GM21390 (cell line): ENCODE data around the gene GPR137.
A peak's percentile ranks its signal among the peaks of the same experiment; 100 is the strongest.
"Not testable (repeated sequence)": the region's sequence is repeated elsewhere in the genome, so short reads cannot be mapped to it uniquely, and the experiment has no call there.

Experiments used
- ATAC-seq: cut with Tn5 transposase; IDR thresholded peaks from one replicate; pipeline ENCODE4 v1.9.1; 2021; ENCODE audit not compliant: unreplicated experiment

The GPR137 gene

GRCh38 chr11:64317961-64318765 is 32.5 kb downstream of the GPR137 start, which contains the start of gene PRDX5:
Gene PRDX5, plus strand, starts transcription at chr11:64318121. Its CDS starts 95 bp downstream, at chr11:64318216.
- peak; percentile 65 for ATAC-seq

GRCh38 chr11:64318766-64319761 is 33.4 kb downstream of the GPR137 start:
- ATAC-seq: no peak

DNA sequence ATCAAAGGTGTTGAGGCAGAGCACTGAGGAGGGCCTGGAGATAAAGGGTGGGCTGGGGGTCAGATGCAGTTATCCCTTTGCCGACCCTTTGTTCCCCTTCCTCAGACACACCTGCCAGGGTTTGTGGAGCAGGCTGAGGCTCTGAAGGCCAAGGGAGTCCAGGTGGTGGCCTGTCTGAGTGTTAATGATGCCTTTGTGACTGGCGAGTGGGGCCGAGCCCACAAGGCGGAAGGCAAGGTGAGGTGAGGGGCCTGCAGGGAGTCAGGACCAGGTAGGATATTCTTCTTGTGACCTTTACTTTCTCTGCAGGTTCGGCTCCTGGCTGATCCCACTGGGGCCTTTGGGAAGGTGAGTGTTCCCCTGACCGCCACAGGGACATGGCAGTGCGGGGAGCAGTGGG is 34.9 kb downstream of the GPR137 start:
- ATAC-seq: no peak

- no peak for ATAC-seq
Observed at GRCh38 chr11:64321026-64321425, 35.4 kb downstream of the GPR137 start.

DNA sequence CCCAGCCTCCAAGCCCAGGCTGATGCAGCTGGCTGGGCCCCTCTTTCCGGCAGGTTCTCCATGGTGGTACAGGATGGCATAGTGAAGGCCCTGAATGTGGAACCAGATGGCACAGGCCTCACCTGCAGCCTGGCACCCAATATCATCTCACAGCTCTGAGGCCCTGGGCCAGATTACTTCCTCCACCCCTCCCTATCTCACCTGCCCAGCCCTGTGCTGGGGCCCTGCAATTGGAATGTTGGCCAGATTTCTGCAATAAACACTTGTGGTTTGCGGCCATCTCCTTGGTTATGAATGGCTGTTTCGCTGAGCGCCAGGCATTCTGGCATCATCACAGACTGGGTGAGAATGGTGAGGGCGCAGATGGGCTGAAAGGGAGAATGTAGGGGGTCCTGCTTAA is 35.9 kb downstream of the GPR137 start:
- no peak for ATAC-seq

DNA sequence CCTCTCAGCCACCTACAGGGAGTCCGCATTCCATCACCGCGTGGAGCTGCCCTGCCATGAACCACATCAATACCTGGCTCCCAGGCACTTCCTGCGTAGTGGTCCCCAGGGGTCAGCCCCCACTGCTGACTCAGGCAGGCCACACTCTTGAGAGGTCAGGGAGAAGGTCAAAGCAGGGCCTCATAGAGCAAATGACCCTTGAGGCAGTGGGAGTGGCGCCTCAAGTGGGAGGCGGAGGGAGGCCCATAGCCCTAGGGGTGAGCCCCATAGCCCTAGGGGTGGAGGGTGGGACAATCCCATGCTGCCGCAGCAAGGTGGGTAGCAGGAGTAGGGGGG is 37.2 kb downstream of the GPR137 start:
- ATAC-seq: no peak

DNA sequence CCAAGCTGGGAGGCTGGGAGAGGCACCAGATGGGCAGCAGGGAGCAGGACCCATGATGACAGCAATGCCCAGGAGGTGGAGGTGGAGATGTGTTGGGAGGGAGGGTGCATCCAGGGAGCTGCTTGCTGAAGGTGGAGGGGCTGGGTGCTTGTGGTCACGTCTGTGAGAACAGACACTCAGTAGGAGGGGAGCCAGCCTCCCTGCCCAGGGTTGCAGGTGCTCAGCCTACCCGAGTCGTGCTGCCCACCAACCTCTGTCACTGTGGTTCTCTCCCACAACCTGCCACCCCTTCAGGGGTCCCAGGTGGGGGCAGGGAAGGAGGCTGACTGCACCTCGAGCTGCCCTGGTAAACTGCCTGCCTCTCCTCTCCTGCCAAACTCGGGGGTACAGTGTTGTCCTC is 37.7 kb downstream of the GPR137 start:
- no peak for ATAC-seq

- ATAC-seq: not testable (repeated sequence)
Observed at GRCh38 chr11:64323984-64324383, 38.3 kb downstream of the GPR137 start.

- no peak for ATAC-seq
Observed at GRCh38 chr11:64324692-64325469, 39.2 kb downstream of the GPR137 start.

DNA sequence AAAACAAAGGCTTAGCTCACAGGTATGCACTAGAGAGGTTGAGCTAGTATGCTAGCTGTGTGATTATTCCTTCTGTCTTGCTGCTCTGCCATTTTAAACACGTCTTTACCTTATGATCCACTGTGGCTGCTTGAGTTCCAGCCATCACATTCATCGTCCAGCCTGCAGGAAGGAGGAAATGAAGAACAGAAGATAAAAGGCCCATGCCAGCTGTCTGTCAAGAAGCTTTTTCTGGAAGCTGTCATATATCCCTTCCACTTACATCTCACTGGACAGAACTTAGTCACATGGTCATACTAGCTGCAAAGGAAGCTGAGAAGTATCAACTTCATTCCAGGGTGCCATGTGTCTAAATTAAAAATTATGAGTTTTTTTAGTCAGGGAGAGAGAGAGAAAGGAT is 41.7 kb downstream of the GPR137 start:
- ATAC-seq: no peak

DNA sequence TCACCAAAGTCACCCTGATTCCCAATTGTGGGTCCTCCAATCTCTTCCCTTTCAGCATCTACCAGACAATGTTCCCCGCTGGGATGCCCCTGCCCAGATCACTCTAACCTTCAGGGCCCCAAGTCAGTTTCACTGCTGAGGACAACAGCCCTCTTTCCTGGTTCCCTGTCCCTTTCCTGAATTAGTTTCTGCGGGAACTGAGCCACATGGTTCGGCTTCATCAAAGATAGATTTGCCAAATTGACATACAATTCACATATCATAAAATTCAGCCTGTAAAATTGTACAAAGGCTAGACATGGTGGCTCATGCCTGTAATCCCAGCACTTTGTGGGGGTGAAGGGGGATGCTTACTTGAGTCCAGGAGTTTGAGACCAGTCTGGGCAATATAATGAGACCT is 42.3 kb downstream of the GPR137 start:
- ATAC-seq: no peak

GRCh38 chr11:64330888-64331287 is 45.2 kb downstream of the GPR137 start:
- ATAC-seq: no peak

- peak; percentile 48 for ATAC-seq
Observed at GRCh38 chr11:64331569-64332371, 46.1 kb downstream of the GPR137 start.

GRCh38 chr11:64333556-64333955 is 47.9 kb downstream of the GPR137 start:
- no peak for ATAC-seq

DNA sequence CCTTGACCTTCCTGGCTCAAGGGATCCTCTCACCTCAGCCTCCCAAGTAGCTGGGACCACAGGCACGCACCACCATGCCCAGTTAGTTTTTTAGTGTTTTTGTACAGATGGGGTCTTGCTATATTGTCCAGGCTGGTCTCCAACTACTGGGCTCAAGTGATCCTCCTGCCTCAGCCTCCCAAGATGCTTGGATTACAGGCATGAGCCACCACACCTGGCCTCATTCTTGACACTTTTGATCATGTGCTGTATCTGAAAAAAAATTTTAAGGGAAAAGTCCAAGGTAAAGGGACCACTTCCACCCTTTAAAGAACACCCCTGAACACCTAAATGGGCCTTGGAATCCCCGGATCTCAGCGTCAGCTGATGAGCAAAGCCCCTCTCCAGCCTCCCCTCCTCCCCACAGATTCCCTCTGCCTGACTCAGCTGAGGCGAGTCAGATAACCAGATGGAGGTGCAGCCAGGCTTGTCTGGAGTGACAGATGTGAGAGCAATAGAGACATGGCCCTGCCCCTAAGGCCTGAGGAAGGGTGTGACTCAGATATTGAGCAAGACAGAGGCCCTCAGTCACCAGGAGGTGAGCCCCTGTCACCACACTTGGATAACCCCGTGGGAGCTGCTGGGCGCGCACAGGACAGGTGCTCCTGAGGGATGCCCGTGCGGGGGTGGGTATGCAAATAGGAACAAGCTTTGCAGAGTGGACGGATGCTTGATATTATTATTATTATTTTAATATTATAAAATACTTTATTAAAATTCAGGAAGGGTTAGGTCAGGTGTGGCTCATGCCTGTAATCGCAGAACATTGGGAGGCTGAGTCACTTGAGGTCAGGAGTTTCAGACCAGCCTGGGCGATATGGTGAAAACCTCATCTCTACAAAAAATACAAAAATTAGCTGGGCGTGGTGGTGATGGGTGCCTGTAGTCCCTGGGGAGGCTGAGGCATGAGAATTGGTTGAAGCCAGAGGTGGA is 49.4 kb downstream of the GPR137 start:
- ATAC-seq: peak; percentile 72

DNA sequence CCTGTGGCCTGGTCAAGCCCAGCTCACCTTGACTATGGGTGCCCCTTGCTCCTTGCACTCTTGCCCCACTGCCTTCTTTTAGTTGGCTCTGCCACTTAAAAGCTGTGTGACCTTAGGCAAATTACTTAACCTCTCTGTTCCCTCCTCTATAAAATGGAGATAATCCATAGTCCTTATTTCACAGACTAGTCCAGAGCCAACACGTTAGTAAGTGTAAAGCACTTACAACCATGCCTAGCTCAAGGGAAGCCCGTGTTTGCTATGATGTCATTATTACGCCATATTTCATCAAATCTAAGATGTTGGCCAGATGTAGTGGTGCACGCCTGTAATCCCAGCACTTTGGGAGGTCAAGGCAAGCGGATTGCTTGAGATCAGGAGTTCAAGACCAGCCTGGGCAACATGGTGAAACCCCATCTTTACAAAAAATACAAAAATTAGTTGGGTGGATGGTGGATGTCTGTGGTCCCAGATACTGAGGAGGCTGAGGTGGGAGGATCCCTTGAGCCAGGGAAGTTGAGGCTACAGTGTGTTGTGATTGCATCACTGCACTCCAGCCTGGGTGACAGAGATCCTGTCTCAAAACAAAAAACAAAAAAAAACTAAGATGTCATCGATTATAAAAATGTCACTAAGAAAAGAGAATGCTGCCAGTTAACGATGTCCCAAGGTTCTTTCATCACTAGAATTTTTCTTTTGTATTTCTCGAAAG is 52.0 kb downstream of the GPR137 start:
- ATAC-seq: no peak

DNA sequence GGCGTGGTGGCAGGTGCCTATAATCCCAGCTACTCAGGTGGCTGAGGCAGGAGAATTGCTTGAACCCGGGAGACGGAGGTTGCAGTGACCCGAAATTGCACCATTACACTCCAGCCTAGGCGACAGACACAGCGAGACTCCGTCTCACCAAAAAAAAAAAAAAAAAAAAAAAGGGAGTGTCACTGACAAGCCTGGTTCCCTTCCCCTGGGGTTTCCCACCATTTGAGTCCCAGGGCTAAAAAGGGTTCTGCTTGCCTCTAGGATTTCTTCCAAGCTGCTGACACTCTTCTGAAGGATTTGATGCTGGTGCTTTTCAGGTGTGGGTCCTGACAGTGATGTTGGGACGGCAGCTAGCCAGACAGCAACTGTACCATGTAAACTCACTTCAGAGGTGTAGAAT is 53.1 kb downstream of the GPR137 start:
- no peak for ATAC-seq
